B cell (primary cell): ENCODE data around the gene TLL2. TPM values are rescaled to one million over a fixed set of nuclear protein-coding genes. Genes with fewer than 3 reads are reported as not detected.

Experiments
- ATAC-seq: fragments of 200-7000 bp; cut with Tn5 transposase; one replicate; pipeline ENCODE4 v1.10.0; 2021; ENCODE audit warnings: low read depth, mild to moderate bottlenecking, moderate number of reproducible peaks, moderate library complexity
- CTCF ChIA-PET: fragments of 350-600 bp; sonication (Branson Sonifier 250); formaldehyde crosslinking; loops from one replicate; lab custom pipeline; 2021; ENCODE audit warnings: antibody characterized with exemption, inconsistent platforms; lab: Charles Lee
- POLR2A ChIA-PET: fragments of 350-600 bp; sonication (Branson Sonifier 250); formaldehyde crosslinking; loops from one replicate; lab custom pipeline; 2021; ENCODE audit warnings: antibody characterized with exemption; lab: Charles Lee
- DNase-seq: peaks from one replicate; pipeline ENCODE4 v3.0.0; 2013
- H2AFZ ChIP-seq: 2 replicates; pipeline ENCODE4 v1.6.1; 2012; ENCODE audit warnings: mild to moderate bottlenecking, low read depth, low read length; ENCODE audit not compliant: insufficient read depth, poor library complexity, severe bottlenecking
- H3K27ac ChIP-seq, 2 donors: 1 replicate in 1 of 2; 2 replicates in 1 of 2; pipeline ENCODE4 v1.5.1; 2012 to 2013; ENCODE audit warnings: low read length in 2 of 2, mild to moderate bottlenecking in 2 of 2, moderate library complexity in 1 of 2
- H3K27me3 ChIP-seq, 4 experiments: fragments of 200-600 bp in 1 of 4; sonication (generic) in 1 of 4; replicated peaks in 1 of 4; 1 replicate in 2 of 4; 2 replicates in 2 of 4; pipeline versions ENCODE4 v1.6.1 to v1.7.0; 2013 to 2016; ENCODE audit warnings: low read length in 3 of 4, mild to moderate bottlenecking in 2 of 4, mixed read lengths in 1 of 4, moderate library complexity in 1 of 4; ENCODE audit not compliant: insufficient read depth in 4 of 4, control insufficient read depth in 3 of 4; ENCODE audit errors: control extremely low read depth in 1 of 4
- H3K36me3 ChIP-seq, 2 experiments: replicated peaks in 1 of 2; 1 replicate in 1 of 2; 2 replicates in 1 of 2; pipeline versions ENCODE4 v1.6.1 to v1.7.1; 2013; ENCODE audit warnings: low read length in 1 of 2; ENCODE audit not compliant: insufficient read depth in 2 of 2, control insufficient read depth in 1 of 2; ENCODE audit errors: control extremely low read depth in 1 of 2, extremely low read depth in 1 of 2
- H3K4me1 ChIP-seq, 2 donors: fragments of 200-600 bp in 1 of 2; sonication (generic) in 1 of 2; 1 replicate in 1 of 2; 2 replicates in 1 of 2; pipeline versions ENCODE4 v1.5.1 to v1.6.1; 2013 to 2017; ENCODE audit warnings: low read length in 2 of 2; ENCODE audit not compliant: control insufficient read depth in 2 of 2, insufficient read depth in 2 of 2
- H3K4me2 ChIP-seq: replicated peaks from 2 replicates; pipeline ENCODE3; 2012; ENCODE audit warnings: mild to moderate bottlenecking, low read depth, low read length; ENCODE audit not compliant: poor library complexity, severe bottlenecking
- H3K4me3 ChIP-seq, 5 experiments: fragments of 200-600 bp in 1 of 5; sonication (generic) in 1 of 5; 1 replicate in 3 of 5; 2 replicates in 2 of 5; pipeline versions ENCODE4 v1.5.1 to v1.7.0; 2011 to 2016; ENCODE audit warnings: low read length in 4 of 5, mild to moderate bottlenecking in 4 of 5, low read depth in 2 of 5, control low read depth in 1 of 5, moderate library complexity in 1 of 5; ENCODE audit not compliant: insufficient read depth in 1 of 5; ENCODE audit errors: control extremely low read depth in 1 of 5, extremely low read depth in 1 of 5
- H3K79me2 ChIP-seq: fragments of 200-600 bp; sonication (generic); one replicate; pipeline ENCODE4 v1.6.0; 2016; ENCODE audit warnings: low read length; ENCODE audit not compliant: control insufficient read depth, insufficient read depth
- H3K9ac ChIP-seq: fragments of 200-600 bp; sonication (generic); 2 replicates; pipeline ENCODE4 v1.6.1; 2017; ENCODE audit warnings: mild to moderate bottlenecking, low read length, moderate library complexity
- H3K9me3 ChIP-seq, 3 donors: one replicate each; pipeline versions ENCODE4 v1.6.1 to v1.7.1; 2013; ENCODE audit warnings: low read length in 2 of 3; ENCODE audit not compliant: control insufficient read depth in 2 of 3, insufficient read depth in 1 of 3; ENCODE audit errors: control extremely low read depth in 1 of 3
- H4K20me1 ChIP-seq: 2 replicates; pipeline ENCODE4 v1.6.0; 2012; ENCODE audit warnings: mild to moderate bottlenecking, low read length; ENCODE audit not compliant: insufficient read depth, control insufficient read depth, poor library complexity, severe bottlenecking
- H3K27ac Mint-ChIP-seq: one replicate; pipeline ENCODE4 v1.8.0; 2021; ENCODE audit warnings: mixed read lengths
- H3K27me3 Mint-ChIP-seq: one replicate; pipeline ENCODE4 v1.8.0; 2021; ENCODE audit warnings: mixed read lengths
- H3K4me1 Mint-ChIP-seq: one replicate; pipeline ENCODE4 v1.8.0; 2021; ENCODE audit warnings: mixed read lengths
- H3K4me3 Mint-ChIP-seq: one replicate; pipeline ENCODE4 v1.8.0; 2021; ENCODE audit warnings: mixed read lengths
- H3K9me3 Mint-ChIP-seq: one replicate; pipeline ENCODE4 v1.8.0; 2022; ENCODE audit warnings: mixed read lengths; ENCODE audit not compliant: insufficient read depth
- CTCF ChIP-seq: fragments of 200-600 bp; IDR thresholded peaks from one replicate; pipeline ENCODE4 v1.8.0; 2022; ENCODE audit warnings: antibody characterized with exemption, mild to moderate bottlenecking
- EZH2 ChIP-seq: IDR thresholded peaks from 2 replicates; pipeline ENCODE4 v1.6.1; 2012; ENCODE audit warnings: borderline replicate concordance, low read depth, mild to moderate bottlenecking, moderate library complexity, low read length; ENCODE audit not compliant: insufficient read depth, poor library complexity, severe bottlenecking
- WGBS: methylation state at CpG from one replicate; pipeline ENCODE4 v1.1.5; 2013; ENCODE audit warnings: missing lambda C conversion rate; ENCODE audit not compliant: insufficient coverage; 5-methylcytosine and 5-hydroxymethylcytosine counted together
- intact Hi-C: fragments of 100-400 bp; cut with micrococcal nuclease; formaldehyde crosslinking; loops from one replicate; pipeline ENCODE4 v1.10.0; 2022
- polyA plus RNA-seq: library from polyadenylated mRNA; depleted of rRNA; stranded (reverse); fragments of >200 nt; gene quantifications from 2 replicates; pipeline ENCODE4 v1.2.3, GENCODE V29; 2012
- total RNA-seq, 2 donors: library from RNA; stranded (reverse); fragments of 120-200 nt in 1 of 2; gene quantifications; 1 replicate in 1 of 2; 2 replicates in 1 of 2; pipeline versions ENCODE4 v1.2.3 to v1.2.4, GENCODE V29; 2013 to 2022

TLL2 gene
- total and polyA plus RNA-seq, 2 donors (not counting 1 experiment from before 2014, with no cell fraction given), result 0.13 to 0.47 TPM

DNA sequence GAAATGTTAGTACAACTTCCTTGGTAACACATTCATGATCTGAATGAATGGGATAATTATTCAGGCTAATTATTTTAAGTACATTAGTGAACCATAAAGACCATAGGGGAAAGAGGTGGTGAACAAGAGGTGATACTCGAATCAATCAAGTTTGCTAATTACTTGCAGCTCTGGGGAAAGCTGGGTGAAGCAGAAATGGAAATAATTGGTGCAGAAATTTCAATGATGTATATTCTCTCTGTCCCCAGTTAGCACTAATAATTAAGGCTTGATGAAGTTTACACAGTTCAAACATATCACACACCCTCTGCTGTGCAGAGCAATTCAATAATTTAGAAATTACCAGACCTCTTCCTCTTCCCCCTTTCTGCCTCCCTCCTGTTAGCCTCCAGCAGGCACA is 105.5 kb downstream of the TLL2 start:
- H3K27ac ChIP-seq, result no peak overlapping the region
- no peak for TF ChIP-seq EZH2
- TF ChIP-seq CTCF, result no peak
- H3K4me3 Mint-ChIP-seq, result no peak overlapping the region
- H2AFZ ChIP-seq, result no peak overlapping the region
- no peaks in the 10 kb centered on the region for H3K9me3 ChIP-seq
- H3K36me3 ChIP-seq, result no peaks in the 10 kb centered on the region
- WGBS, result 80% methylated on average over 1 of the region's 1 CpG
- peaks cover 32% of the 10 kb centered on the region for H3K27me3 Mint-ChIP-seq
- H3K4me2 ChIP-seq, result no peak overlapping the region
- no peak overlapping the region for H3K4me3 ChIP-seq
- no peaks in the 10 kb centered on the region for H3K4me1 Mint-ChIP-seq
- intact Hi-C loops, result no loop called here
- CTCF ChIA-PET, result interaction anchor here (1.2 kb wide), 1 partner anchor 32 kb away, joined by 4 read pairs; no protein-coding TSS in a partner anchor
- no peaks in the 10 kb centered on the region for H4K20me1 ChIP-seq
- H3K9ac ChIP-seq, result no peak overlapping the region
- no peaks in the 10 kb centered on the region for H3K9me3 Mint-ChIP-seq
- no peak overlapping the region for H3K27ac Mint-ChIP-seq
- DNase-seq (no peak), ATAC-seq (no peak)
- peaks cover 0 to 23% (median 3%) of the 10 kb centered on the region in 4 experiments for H3K27me3 ChIP-seq
- no peaks in the 10 kb centered on the region for H3K79me2 ChIP-seq
- POLR2A ChIA-PET, result no interaction called here
- no peaks in the 10 kb centered on the region for H3K4me1 ChIP-seq

GRCh38 chr10:96407560-96408069 is 106.1 kb downstream of the TLL2 start:
- Histone ChIP-seq H2AFZ (no peak overlapping the region), H4K20me1 (no peaks in the 10 kb centered on the region), H3K79me2 (no peaks in the 10 kb centered on the region), H3K36me3 (no peaks in the 10 kb centered on the region), H3K9me3 (no peaks in the 10 kb centered on the region), H3K27ac (no peak overlapping the region), H3K27me3 (peaks cover 0 to 23% (median 2%) of the 10 kb centered on the region in 4 experiments), H3K4me1 (no peaks in the 10 kb centered on the region), H3K4me3 (no peak overlapping the region), H3K4me2 (no peak overlapping the region), H3K9ac (no peak overlapping the region)
- TF ChIP-seq CTCF, result no peak
- 50% methylated on average over 1 of the region's 15 CpGs for WGBS
- Mint-ChIP-seq H3K4me3 (no peak overlapping the region), H3K4me1 (no peaks in the 10 kb centered on the region), H3K27me3 (peaks cover 37% of the 10 kb centered on the region), H3K9me3 (no peaks in the 10 kb centered on the region), H3K27ac (no peak overlapping the region)
- ATAC-seq (no peak), DNase-seq (no peak)
- intact Hi-C loops, result no loop called here
- ChIA-PET POLR2A (no interaction called here), CTCF (interaction anchor here (1.0 to 1.2 kb wide), 2 partner anchors 32 to 37 kb away, joined by 3 to 4 read pairs; no protein-coding TSS in a partner anchor)
